WTC11 (cell line): Measurements from ENCODE around the gene EXOSC6. TPM values are rescaled to one million over a fixed set of nuclear protein-coding genes. Genes with fewer than 3 reads are reported as not detected.
A peak's percentile ranks its signal among the peaks of the same experiment; 100 is the strongest.

Experiments
- ATF1 ChIP-seq: sonication (generic); formaldehyde crosslinking; IDR thresholded peaks from 2 replicates; pipeline ENCODE4 v1.8.1; 2023; ENCODE audit warnings: mild to moderate bottlenecking, moderate library complexity, missing genetic modification reagents
- ATF6 ChIP-seq: sonication (generic); formaldehyde crosslinking; IDR thresholded peaks from 2 replicates; pipeline ENCODE4 v1.8.1; 2023; ENCODE audit warnings: mild to moderate bottlenecking, missing genetic modification reagents
- E2F1 ChIP-seq: sonication (generic); formaldehyde crosslinking; IDR thresholded peaks from 2 replicates; pipeline ENCODE4 v1.8.0; 2022; ENCODE audit warnings: mild to moderate bottlenecking, missing genetic modification reagents
- E2F4 ChIP-seq: sonication (generic); formaldehyde crosslinking; IDR thresholded peaks from 2 replicates; pipeline ENCODE4 v1.8.1; 2022; ENCODE audit warnings: low read depth, mild to moderate bottlenecking, moderate library complexity, missing genetic modification reagents, borderline replicate concordance
- ELF4 ChIP-seq: sonication (generic); formaldehyde crosslinking; IDR thresholded peaks from 2 replicates; pipeline ENCODE4 v1.8.1; 2022; ENCODE audit warnings: low read depth, mild to moderate bottlenecking, moderate library complexity, missing genetic modification reagents
- EMX1 ChIP-seq: fragments of 250-450 bp; sonication (Bioruptor Pico); IDR thresholded peaks from 2 replicates; pipeline ENCODE4 v1.8.0; 2021; ENCODE audit warnings: mild to moderate bottlenecking
- ESRRA ChIP-seq: sonication (generic); formaldehyde crosslinking; IDR thresholded peaks from 2 replicates; pipeline ENCODE4 v1.8.1; 2022; ENCODE audit warnings: mild to moderate bottlenecking, missing genetic modification reagents, borderline replicate concordance
- FOXK1 ChIP-seq: sonication (generic); formaldehyde crosslinking; IDR thresholded peaks from 2 replicates; pipeline ENCODE4 v1.8.0; 2022; ENCODE audit warnings: mild to moderate bottlenecking, moderate library complexity, missing genetic modification reagents
- GRHL2 ChIP-seq: fragments of 250-450 bp; sonication (Bioruptor Pico); IDR thresholded peaks from 2 replicates; pipeline ENCODE4 v1.8.0; 2022; ENCODE audit warnings: mild to moderate bottlenecking, moderate library complexity; ENCODE audit not compliant: insufficient replicate concordance, severe bottlenecking
- IRF2 ChIP-seq: sonication (generic); formaldehyde crosslinking; IDR thresholded peaks from 2 replicates; pipeline ENCODE4 v1.8.0; 2022; ENCODE audit warnings: low read depth, missing genetic modification reagents, borderline replicate concordance
- KAT7 ChIP-seq: sonication (generic); formaldehyde crosslinking; IDR thresholded peaks from 2 replicates; pipeline ENCODE4 v1.8.1; 2023; ENCODE audit warnings: missing genetic modification reagents, mild to moderate bottlenecking, borderline replicate concordance
- MXD4 ChIP-seq: fragments of 250-450 bp; sonication (Bioruptor Pico); IDR thresholded peaks from 2 replicates; pipeline ENCODE4 v1.8.0; 2021; ENCODE audit warnings: mild to moderate bottlenecking, moderate library complexity, borderline replicate concordance
- MYBL2 ChIP-seq: sonication (generic); formaldehyde crosslinking; IDR thresholded peaks from 2 replicates; pipeline ENCODE4 v1.8.1; 2023; ENCODE audit warnings: mild to moderate bottlenecking, moderate library complexity, missing genetic modification reagents
- NFATC4 ChIP-seq: fragments of 250-450 bp; sonication (Bioruptor Pico); IDR thresholded peaks from 2 replicates; pipeline ENCODE4 v1.9.0; 2021; ENCODE audit warnings: mild to moderate bottlenecking
- NR2C2 ChIP-seq: sonication (generic); formaldehyde crosslinking; IDR thresholded peaks from 2 replicates; pipeline ENCODE4 v1.8.0; 2022; ENCODE audit warnings: mild to moderate bottlenecking, missing genetic modification reagents
- NR3C1 ChIP-seq: sonication (generic); formaldehyde crosslinking; conservative IDR thresholded peaks from 2 replicates; pipeline ENCODE4 v1.8.1; 2023; ENCODE audit warnings: low read depth, mild to moderate bottlenecking, missing genetic modification reagents
- PRDM15 ChIP-seq: sonication (generic); formaldehyde crosslinking; IDR thresholded peaks from 2 replicates; pipeline ENCODE4 v1.8.0; 2022; ENCODE audit warnings: missing genetic modification reagents
- SMAD3 ChIP-seq: sonication (generic); formaldehyde crosslinking; IDR thresholded peaks from 2 replicates; pipeline ENCODE4 v1.8.0; 2022; ENCODE audit warnings: missing genetic modification reagents, mild to moderate bottlenecking, borderline replicate concordance
- SP1 ChIP-seq: sonication (generic); formaldehyde crosslinking; conservative IDR thresholded peaks from 2 replicates; pipeline ENCODE4 v1.8.1; 2022; ENCODE audit warnings: missing genetic modification reagents
- total RNA-seq: library from RNA; stranded (reverse); gene quantifications from 3 replicates; pipeline ENCODE4 v1.2.3, GENCODE V29; 2021
- TF ChIP-seq, protein P1 (sequence below): fragments of 250-450 bp; sonication (Bioruptor Pico); conservative IDR thresholded peaks from 2 replicates; pipeline ENCODE4 v1.9.0; 2021; ENCODE audit warnings: mild to moderate bottlenecking
- TF ChIP-seq, protein P2 (sequence below): fragments of 250-450 bp; sonication (Bioruptor Pico); IDR thresholded peaks from 2 replicates; pipeline ENCODE4 v2.1.2; 2022; ENCODE audit warnings: mild to moderate bottlenecking, moderate library complexity
- TF ChIP-seq, protein P3 (sequence below): sonication (generic); formaldehyde crosslinking; IDR thresholded peaks from 2 replicates; pipeline ENCODE4 v1.8.1; 2022; ENCODE audit warnings: missing genetic modification reagents, borderline replicate concordance
- TF ChIP-seq, protein P4 (sequence below): sonication (generic); formaldehyde crosslinking; IDR thresholded peaks from 2 replicates; pipeline ENCODE4 v1.8.1; 2023; ENCODE audit warnings: mild to moderate bottlenecking, missing genetic modification reagents, moderate library complexity

Gene EXOSC6
- total RNA-seq, 1 experiment from 2014 or later: 27.3 TPM

DNA sequence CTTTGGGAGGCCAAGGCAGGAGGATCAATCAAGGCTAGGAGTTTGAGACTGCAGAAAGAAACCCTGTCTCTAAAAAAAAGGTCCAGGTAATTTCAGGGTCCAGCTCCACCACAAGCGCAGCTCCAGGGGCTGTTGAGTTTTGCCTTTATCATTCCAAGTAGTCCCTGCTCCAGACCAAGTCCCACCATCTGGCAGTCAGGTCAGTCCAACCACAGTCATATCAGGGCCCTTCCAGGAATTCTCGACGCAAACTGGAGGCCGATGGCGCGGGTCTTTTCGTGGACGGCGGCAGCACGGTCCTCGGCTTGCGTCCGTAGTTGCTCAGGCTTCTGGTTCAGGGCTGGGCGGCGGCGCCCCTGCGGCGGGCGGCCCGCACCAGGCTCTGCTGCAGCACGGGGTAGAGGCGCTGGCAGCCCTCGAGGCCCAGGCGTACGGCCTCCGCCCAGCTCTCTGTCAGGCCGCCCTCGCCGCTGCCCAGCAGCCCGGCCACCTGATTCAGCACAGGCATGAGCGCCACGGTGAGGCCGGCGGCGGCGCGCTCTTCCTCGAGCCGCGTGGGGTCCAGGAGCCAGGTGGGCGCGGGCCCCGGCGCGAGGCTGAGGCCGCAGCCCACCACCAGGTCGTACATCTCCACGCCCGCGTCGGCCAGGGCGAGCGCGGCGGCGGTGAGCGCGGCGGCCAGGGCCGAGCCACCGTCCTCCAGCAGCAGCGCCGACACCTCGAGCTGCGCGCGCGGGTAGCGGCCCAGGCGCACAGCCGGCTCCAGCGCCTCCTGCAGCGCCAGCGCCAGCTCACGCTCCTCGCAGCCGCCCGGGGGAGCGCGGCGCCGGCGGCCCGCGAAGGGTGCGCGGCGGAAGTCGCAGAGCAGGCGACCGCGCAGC is 752 bp downstream of the EXOSC6 start (continued):
- TF ChIP-seq SP1 (0 out of 2 replicates have a peak, but pooled peaks have one; percentile 51), FOXK1 (peak; percentile 79), PRDM15 (no peak), GRHL2 (CRISPR knock-in tag) (no peak), ATF1 (CRISPR knock-in tag) (peak; percentile 63; the same call in 1 of the 2 replicates), ESRRA (peak; percentile 54; the same call in 1 of the 2 replicates), ATF6 (CRISPR knock-in tag) (no peak), ELF4 (no peak), EMX1 (CRISPR knock-in tag) (no peak), E2F1 (no peak), MXD4 (CRISPR knock-in tag) (no peak), KAT7 (CRISPR knock-in tag) (no peak; the same call in 1 of the 2 replicates), IRF2 (CRISPR knock-in tag) (peak; percentile 72; the same call in 1 of the 2 replicates), NR3C1 (CRISPR knock-in tag) (no peak), SMAD3 (CRISPR knock-in tag) (no peak), NR2C2 (CRISPR knock-in tag) (no peak; the same call in 1 of the 2 replicates), MYBL2 (peak; percentile 79; the same call in 1 of the 2 replicates), NFATC4 (no peak), E2F4 (CRISPR knock-in tag) (peak; percentile 85; the same call in 1 of the 2 replicates)
- TF ChIP-seq, protein P1, sequence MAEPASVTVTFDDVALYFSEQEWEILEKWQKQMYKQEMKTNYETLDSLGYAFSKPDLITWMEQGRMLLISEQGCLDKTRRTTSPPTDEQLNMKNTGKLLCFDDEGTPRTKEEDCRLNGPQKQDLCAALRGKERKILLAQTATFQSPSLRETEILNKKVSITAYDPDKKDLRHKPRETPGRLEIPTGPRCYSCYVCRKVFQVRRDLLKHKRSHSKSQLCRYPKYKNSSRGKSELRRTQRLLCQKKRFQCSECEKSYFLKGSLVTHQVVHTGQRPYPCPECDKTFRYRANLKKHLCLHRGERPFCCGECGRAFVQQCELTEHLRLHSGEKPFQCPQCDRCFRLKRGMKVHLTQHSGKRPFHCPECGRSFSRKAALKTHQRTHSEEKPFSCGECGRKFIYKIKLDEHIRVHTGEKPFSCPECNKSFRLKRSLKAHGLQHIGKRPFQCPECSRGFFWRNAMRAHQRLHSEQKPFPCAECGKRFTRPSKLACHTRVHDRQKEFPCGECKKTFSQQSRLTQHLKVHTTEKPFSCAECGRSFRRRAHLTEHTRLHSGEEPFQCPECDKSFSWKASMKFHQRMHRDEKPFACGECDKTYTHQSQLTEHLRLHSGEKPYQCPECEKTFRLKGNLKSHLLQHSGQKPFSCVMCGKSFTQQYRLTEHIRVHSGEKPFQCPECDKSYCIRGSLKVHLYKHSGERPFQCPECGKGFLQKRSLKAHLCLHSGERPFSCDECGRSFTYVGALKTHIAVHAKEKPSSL (CRISPR knock-in tag): no peak
- TF ChIP-seq, protein P2, sequence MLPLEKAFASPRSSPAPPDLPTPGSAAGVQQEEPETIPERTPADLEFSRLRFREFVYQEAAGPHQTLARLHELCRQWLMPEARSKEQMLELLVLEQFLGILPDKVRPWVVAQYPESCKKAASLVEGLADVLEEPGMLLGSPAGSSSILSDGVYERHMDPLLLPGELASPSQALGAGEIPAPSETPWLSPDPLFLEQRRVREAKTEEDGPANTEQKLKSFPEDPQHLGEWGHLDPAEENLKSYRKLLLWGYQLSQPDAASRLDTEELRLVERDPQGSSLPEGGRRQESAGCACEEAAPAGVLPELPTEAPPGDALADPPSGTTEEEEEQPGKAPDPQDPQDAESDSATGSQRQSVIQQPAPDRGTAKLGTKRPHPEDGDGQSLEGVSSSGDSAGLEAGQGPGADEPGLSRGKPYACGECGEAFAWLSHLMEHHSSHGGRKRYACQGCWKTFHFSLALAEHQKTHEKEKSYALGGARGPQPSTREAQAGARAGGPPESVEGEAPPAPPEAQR (CRISPR knock-in tag): no peak
- TF ChIP-seq, protein P3, sequence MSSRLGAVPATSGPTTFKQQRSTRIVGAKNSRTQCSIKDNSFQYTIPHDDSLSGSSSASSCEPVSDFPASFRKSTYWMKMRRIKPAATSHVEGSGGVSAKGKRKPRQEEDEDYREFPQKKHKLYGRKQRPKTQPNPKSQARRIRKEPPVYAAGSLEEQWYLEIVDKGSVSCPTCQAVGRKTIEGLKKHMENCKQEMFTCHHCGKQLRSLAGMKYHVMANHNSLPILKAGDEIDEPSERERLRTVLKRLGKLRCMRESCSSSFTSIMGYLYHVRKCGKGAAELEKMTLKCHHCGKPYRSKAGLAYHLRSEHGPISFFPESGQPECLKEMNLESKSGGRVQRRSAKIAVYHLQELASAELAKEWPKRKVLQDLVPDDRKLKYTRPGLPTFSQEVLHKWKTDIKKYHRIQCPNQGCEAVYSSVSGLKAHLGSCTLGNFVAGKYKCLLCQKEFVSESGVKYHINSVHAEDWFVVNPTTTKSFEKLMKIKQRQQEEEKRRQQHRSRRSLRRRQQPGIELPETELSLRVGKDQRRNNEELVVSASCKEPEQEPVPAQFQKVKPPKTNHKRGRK (CRISPR knock-in tag): no peak
- TF ChIP-seq, protein P4, sequence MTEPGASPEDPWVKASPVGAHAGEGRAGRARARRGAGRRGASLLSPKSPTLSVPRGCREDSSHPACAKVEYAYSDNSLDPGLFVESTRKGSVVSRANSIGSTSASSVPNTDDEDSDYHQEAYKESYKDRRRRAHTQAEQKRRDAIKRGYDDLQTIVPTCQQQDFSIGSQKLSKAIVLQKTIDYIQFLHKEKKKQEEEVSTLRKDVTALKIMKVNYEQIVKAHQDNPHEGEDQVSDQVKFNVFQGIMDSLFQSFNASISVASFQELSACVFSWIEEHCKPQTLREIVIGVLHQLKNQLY (CRISPR knock-in tag): no peak
